ENCODE results near the gene VPS13C. TPM values are rescaled to one million over a fixed set of nuclear protein-coding genes. Genes with fewer than 3 reads are reported as not detected.

VPS13C gene
- total RNA-seq, 6 experiments from 2014 or later: 21.0 to 29.8 (median 22.6) TPM

DNA sequence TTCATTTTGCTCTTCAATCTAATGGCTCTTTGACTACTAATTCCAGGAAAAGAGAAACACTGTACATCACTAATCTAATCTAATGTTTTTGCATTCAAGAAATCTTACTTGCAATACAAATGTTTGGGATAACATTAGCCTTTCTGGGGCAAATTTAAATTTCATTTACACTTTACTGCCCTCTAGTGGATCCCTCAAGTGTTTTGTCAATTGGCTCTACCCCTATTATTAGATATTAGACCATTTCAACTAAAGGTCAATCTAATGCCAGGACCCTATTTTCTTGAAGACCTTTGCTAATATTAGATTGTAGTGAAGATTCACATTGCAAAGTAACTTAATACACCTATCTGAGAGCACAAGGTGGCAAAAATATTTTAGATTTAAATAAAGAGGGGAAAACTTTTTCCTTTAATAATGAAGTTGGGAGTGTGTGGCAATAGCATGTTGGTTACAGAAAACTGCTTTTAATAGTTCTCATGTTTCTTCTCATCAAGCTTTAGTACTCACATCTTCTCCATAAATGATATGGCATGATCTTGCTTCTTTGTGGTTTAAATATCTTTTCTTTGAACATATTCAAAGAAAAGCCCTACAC lies 11.6 kb upstream of the VPS13C start:
- TF ChIP-seq, protein P1, sequence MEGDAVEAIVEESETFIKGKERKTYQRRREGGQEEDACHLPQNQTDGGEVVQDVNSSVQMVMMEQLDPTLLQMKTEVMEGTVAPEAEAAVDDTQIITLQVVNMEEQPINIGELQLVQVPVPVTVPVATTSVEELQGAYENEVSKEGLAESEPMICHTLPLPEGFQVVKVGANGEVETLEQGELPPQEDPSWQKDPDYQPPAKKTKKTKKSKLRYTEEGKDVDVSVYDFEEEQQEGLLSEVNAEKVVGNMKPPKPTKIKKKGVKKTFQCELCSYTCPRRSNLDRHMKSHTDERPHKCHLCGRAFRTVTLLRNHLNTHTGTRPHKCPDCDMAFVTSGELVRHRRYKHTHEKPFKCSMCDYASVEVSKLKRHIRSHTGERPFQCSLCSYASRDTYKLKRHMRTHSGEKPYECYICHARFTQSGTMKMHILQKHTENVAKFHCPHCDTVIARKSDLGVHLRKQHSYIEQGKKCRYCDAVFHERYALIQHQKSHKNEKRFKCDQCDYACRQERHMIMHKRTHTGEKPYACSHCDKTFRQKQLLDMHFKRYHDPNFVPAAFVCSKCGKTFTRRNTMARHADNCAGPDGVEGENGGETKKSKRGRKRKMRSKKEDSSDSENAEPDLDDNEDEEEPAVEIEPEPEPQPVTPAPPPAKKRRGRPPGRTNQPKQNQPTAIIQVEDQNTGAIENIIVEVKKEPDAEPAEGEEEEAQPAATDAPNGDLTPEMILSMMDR (IDR thresholded peaks at IDR 0.05): peak; percentile 87
- Mint-ChIP-seq H3K27me3 (ENCODE audit: insufficient read depth) (peaks cover 7% of the 10 kb centered on the region), H3K4me3 (no peak overlapping the region), H3K4me1 (ENCODE audit: low read depth) (peaks cover 19% of the 10 kb centered on the region), H3K9me3 (peaks cover 3% of the 10 kb centered on the region; the same call in 1 of the 2 replicates), H3K27ac (no peak overlapping the region), H3K36me3 (ENCODE audit: low read depth) (no peaks in the 10 kb centered on the region)
- peak; percentile 39 for DNase-seq

DNA sequence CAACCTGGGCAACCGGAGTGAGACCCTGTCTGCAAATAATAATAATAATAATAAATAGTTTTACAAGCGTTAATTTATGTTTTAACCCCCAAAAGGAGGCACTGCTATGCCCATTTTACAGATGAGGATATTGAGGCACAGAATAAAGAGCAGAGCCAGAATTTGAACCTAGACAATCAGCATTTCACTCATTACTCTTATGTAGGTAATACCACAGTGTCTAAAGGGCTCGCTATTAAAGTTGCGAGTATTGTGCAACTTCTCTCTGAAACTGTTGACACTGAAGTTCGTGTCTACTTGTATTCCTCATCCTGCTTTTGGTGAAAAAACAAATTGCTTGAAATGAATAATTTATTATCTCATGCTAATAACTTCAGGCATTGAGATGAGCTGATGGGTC lies 9.3 kb upstream of the VPS13C start:
- Mint-ChIP-seq H3K4me1 (ENCODE audit: low read depth) (peaks cover 13% of the 10 kb centered on the region), H3K4me3 (no peak overlapping the region), H3K27ac (no peak overlapping the region), H3K36me3 (ENCODE audit: low read depth) (no peaks in the 10 kb centered on the region), H3K27me3 (ENCODE audit: insufficient read depth) (peaks cover 11% of the 10 kb centered on the region), H3K9me3 (peaks cover 3% of the 10 kb centered on the region; the same call in 1 of the 2 replicates)
- DNase-seq: no peak
- TF ChIP-seq, protein P1 (IDR thresholded peaks at IDR 0.05): no peak

DNA sequence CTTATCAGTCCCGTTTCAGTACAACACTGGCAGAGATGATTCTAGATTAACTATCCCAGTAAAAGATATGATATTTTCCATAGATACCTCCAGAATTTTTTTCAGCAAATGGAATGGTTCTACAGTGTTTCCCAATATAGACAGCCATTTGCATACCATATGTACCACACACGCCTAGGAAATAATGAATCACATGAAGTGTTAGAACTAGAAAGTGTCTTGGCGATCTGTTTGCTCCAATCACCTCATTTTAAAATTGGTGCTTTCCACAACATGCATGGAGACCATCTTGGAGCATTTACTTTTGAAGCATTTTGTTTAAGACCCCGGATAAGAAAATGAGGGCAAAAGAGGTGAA lies 8.5 kb upstream of the VPS13C start:
- Mint-ChIP-seq H3K27ac (no peak overlapping the region), H3K4me3 (peak overlapping the region; percentile 73), H3K4me1 (ENCODE audit: low read depth) (peaks cover 20% of the 10 kb centered on the region), H3K9me3 (peaks cover 3% of the 10 kb centered on the region; the same call in 1 of the 2 replicates), H3K36me3 (ENCODE audit: low read depth) (no peaks in the 10 kb centered on the region), H3K27me3 (ENCODE audit: insufficient read depth) (peaks cover 11% of the 10 kb centered on the region)
- TF ChIP-seq, protein P1 (IDR thresholded peaks at IDR 0.05): no peak
- no peak for DNase-seq

DNA sequence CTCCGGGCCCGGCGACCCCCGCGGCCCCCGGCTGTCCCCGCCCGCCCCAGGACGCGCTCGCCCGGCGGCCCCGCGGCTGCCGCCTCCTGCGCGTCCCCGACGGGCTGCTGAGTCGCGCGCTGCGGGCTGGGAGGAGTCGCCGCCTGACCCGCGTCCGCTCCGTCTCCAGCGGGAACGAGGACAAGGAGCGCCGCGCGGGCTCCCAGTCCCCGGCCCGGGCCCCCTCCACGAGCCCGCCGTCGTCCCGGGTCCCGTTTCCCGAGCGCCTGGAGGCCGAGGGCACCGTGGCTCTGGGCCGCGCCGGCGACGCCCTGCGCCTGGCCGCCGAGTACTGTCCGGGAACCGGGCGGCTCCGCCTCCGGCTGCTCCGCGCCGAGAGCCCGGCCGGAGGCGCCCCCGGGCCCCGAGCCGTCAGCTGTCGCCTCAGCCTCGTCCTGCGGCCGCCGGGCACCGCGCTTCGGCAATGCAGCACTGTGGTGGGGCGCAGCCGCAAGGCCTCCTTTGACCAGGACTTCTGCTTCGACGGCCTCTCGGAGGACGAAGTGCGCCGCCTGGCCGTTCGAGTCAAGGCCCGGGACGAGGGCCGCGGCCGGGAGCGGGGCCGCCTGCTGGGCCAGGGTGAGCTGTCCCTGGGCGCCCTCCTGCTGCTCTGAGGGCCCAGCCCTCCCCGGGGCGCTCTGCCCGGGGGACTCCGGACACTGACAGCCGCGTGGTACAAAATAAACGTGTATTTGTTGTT lies 8.0 kb upstream of the VPS13C start:
- TF ChIP-seq, protein P1 (IDR thresholded peaks at IDR 0.05): peak; percentile 51
- H3K4me1 Mint-ChIP-seq (ENCODE audit: low read depth): peaks cover 25% of the 10 kb centered on the region
- H3K27me3 Mint-ChIP-seq (ENCODE audit: insufficient read depth): peaks cover 11% of the 10 kb centered on the region
- DNase-seq: no peak
- no peaks in the 10 kb centered on the region for H3K36me3 Mint-ChIP-seq (ENCODE audit: low read depth)
- H3K9me3 Mint-ChIP-seq: peaks cover 3% of the 10 kb centered on the region; the same call in 1 of the 2 replicates
- H3K27ac Mint-ChIP-seq: no peak overlapping the region
- H3K4me3 Mint-ChIP-seq: peak overlapping the region; percentile 73

DNA sequence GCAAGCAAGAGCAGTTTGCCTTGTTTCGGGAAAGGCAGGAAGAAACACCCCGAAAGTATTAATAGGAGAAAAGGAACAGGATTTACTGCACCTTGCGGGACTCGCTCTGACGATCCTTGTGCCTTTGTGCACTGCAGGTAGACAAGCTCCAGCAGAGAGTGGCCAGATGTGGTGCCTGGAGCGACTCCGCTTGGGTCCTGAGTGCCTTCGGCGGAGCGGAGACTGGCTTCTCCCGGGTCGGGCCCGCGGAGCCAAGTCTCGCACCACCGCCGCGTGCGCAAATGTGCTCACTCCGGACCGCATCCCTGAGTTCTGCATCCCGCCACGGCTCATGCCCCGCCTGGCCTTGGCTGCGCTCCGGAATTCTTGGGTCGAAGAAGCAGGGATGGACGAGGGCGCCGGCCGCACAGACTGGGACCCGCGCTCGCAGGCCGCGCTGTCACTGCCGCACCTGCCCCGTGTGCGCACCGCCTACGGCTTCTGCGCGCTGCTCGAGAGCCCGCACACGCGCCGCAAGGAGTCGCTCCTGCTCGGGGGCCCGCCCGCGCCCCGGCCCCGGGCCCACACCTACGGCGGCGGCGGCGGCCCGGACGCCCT lies 7.3 kb upstream of the VPS13C start:
- H3K36me3 Mint-ChIP-seq (ENCODE audit: low read depth): no peaks in the 10 kb centered on the region
- H3K27me3 Mint-ChIP-seq (ENCODE audit: insufficient read depth): peaks cover 11% of the 10 kb centered on the region
- H3K9me3 Mint-ChIP-seq: peaks cover 3% of the 10 kb centered on the region; the same call in 1 of the 2 replicates
- H3K27ac Mint-ChIP-seq: no peak overlapping the region
- peaks cover 26% of the 10 kb centered on the region for H3K4me1 Mint-ChIP-seq (ENCODE audit: low read depth)
- peak overlapping the region; percentile 81 for H3K4me3 Mint-ChIP-seq
- TF ChIP-seq, protein P1 (IDR thresholded peaks at IDR 0.05): no peak
- DNase-seq: no peak
